Mesothelial cell of epicardium (in vitro differentiated cells): ENCODE measurements around the gene RASA2. TPM values are rescaled to one million over a fixed set of nuclear protein-coding genes. Genes with fewer than 3 reads are reported as not detected.
A peak's percentile ranks its signal among the peaks of the same experiment; 100 is the strongest.

Experiments used
- DNase-seq, 2 experiments: peaks; one replicate each; pipeline ENCODE4 v3.0.0; 2021; ENCODE audit warnings: low spot score in 2 of 2; ENCODE audit not compliant: unreplicated experiment in 2 of 2
- H3K27ac Mint-ChIP-seq: 2 replicates; pipeline ENCODE4 v1.8.0; 2021; ENCODE audit warnings: mixed read lengths
- H3K27me3 Mint-ChIP-seq: 2 replicates; pipeline ENCODE4 v1.8.0; 2021; ENCODE audit warnings: low read depth, mixed read lengths
- H3K36me3 Mint-ChIP-seq: 2 replicates; pipeline ENCODE4 v1.8.0; 2021; ENCODE audit warnings: mixed read lengths
- H3K4me1 Mint-ChIP-seq: 2 replicates; pipeline ENCODE4 v1.8.0; 2021; ENCODE audit warnings: mixed read lengths
- H3K4me3 Mint-ChIP-seq: 2 replicates; pipeline ENCODE4 v1.8.0; 2021; ENCODE audit warnings: mild to moderate bottlenecking, moderate library complexity, mixed read lengths
- H3K9me3 Mint-ChIP-seq: 2 replicates; pipeline ENCODE4 v1.8.0; 2021; ENCODE audit warnings: mixed read lengths
- CTCF ChIP-seq: fragments of 200-600 bp; sonication (generic); IDR thresholded peaks from one replicate; pipeline ENCODE4 v1.5.0; 2021; ENCODE audit warnings: antibody characterized with exemption; ENCODE audit not compliant: unreplicated experiment
- total RNA-seq: library from RNA; stranded (reverse); gene quantifications from 3 replicates; pipeline ENCODE4 v1.2.1, GENCODE V29; 2021

RASA2 gene
- total RNA-seq, 1 donor from 2014 or later: 14.5 TPM

- Mint-ChIP-seq H3K27me3 (no peaks in the 10 kb centered on the region), H3K36me3 (no peaks in the 10 kb centered on the region), H3K9me3 (no peaks in the 10 kb centered on the region), H3K4me1 (no peaks in the 10 kb centered on the region), H3K4me3 (no peak overlapping the region), H3K27ac (no peak overlapping the region)
- TF ChIP-seq CTCF: no peak
- DNase-seq: no peak
These were observed 155.4 kb downstream of the RASA2 start for GRCh38 chr3:141642215-141642614.

- DNase-seq: no peak
- Mint-ChIP-seq H3K4me3 (no peak overlapping the region), H3K4me1 (no peaks in the 10 kb centered on the region), H3K27ac (no peak overlapping the region), H3K9me3 (no peaks in the 10 kb centered on the region), H3K36me3 (no peaks in the 10 kb centered on the region), H3K27me3 (no peaks in the 10 kb centered on the region)
- TF ChIP-seq CTCF: no peak
These were observed 156.6 kb downstream of the RASA2 start for GRCh38 chr3:141643391-141643790.

- H3K4me3 Mint-ChIP-seq: no peak overlapping the region
- H3K4me1 Mint-ChIP-seq: no peaks in the 10 kb centered on the region
- DNase-seq: no peak
- no peaks in the 10 kb centered on the region for H3K27me3 Mint-ChIP-seq
- no peak overlapping the region for H3K27ac Mint-ChIP-seq
- no peak for TF ChIP-seq CTCF
- no peaks in the 10 kb centered on the region for H3K36me3 Mint-ChIP-seq
- no peaks in the 10 kb centered on the region for H3K9me3 Mint-ChIP-seq
These were observed 157.0 kb downstream of the RASA2 start for GRCh38 chr3:141643796-141644195.

GRCh38 chr3:141644931-141645330 lies 158.1 kb downstream of the RASA2 start:
- Mint-ChIP-seq H3K27me3 (no peaks in the 10 kb centered on the region), H3K9me3 (no peaks in the 10 kb centered on the region), H3K4me1 (no peaks in the 10 kb centered on the region), H3K27ac (no peak overlapping the region), H3K36me3 (no peaks in the 10 kb centered on the region), H3K4me3 (no peak overlapping the region)
- peak; percentile 22 for TF ChIP-seq CTCF
- DNase-seq: no peak

GRCh38 chr3:141646760-141647561 lies 160.1 kb downstream of the RASA2 start:
- no peaks in the 10 kb centered on the region for H3K36me3 Mint-ChIP-seq
- no peak for TF ChIP-seq CTCF
- peaks cover 4% of the 10 kb centered on the region for H3K9me3 Mint-ChIP-seq
- H3K4me3 Mint-ChIP-seq: no peak overlapping the region
- no peak overlapping the region for H3K27ac Mint-ChIP-seq
- peaks cover 12% of the 10 kb centered on the region for H3K4me1 Mint-ChIP-seq
- H3K27me3 Mint-ChIP-seq: no peaks in the 10 kb centered on the region
- DNase-seq: no peak
